Endodermal cell (in vitro differentiated cells): ENCODE results near the gene EFNA2. TPM values are rescaled to one million over a fixed set of nuclear protein-coding genes. Genes with fewer than 3 reads are reported as not detected.

Experiments used
- DNase-seq: peaks from one replicate; pipeline ENCODE4 v3.0.0-alpha.2; 2017
- H3K27ac ChIP-seq: 2 replicates; pipeline ENCODE4 v1.5.1; 2013; ENCODE audit warnings: mild to moderate bottlenecking, low read depth, low read length, moderate library complexity
- H3K27me3 ChIP-seq: 2 replicates; pipeline ENCODE4 v1.6.1; 2013; ENCODE audit warnings: mild to moderate bottlenecking, low read length, moderate library complexity; ENCODE audit not compliant: insufficient read depth, control insufficient read depth, poor library complexity, severe bottlenecking
- H3K36me3 ChIP-seq: 2 replicates; pipeline ENCODE4 v1.7.0; 2013; ENCODE audit warnings: mild to moderate bottlenecking, low read length, moderate library complexity; ENCODE audit not compliant: control insufficient read depth, insufficient read depth
- H3K4me1 ChIP-seq: one replicate; pipeline ENCODE4 v1.7.0; 2013; ENCODE audit warnings: low read length; ENCODE audit not compliant: control insufficient read depth, insufficient read depth
- H3K4me3 ChIP-seq: 2 replicates; pipeline ENCODE4 v1.5.1; 2013; ENCODE audit warnings: mild to moderate bottlenecking, low read length, moderate library complexity
- H3K9ac ChIP-seq: 2 replicates; pipeline ENCODE4 v1.6.1; 2013; ENCODE audit warnings: mild to moderate bottlenecking, low read length, moderate library complexity; ENCODE audit not compliant: poor library complexity, severe bottlenecking; ENCODE audit errors: extremely low read depth
- H3K9me3 ChIP-seq: 2 replicates; pipeline ENCODE4 v1.6.1; 2013; ENCODE audit warnings: mild to moderate bottlenecking, low read length, moderate library complexity; ENCODE audit not compliant: control insufficient read depth
- H3K27ac Mint-ChIP-seq: 2 replicates; pipeline ENCODE4 v1.8.0; 2020; ENCODE audit warnings: mixed read lengths
- H3K27me3 Mint-ChIP-seq: 2 replicates; pipeline ENCODE4 v1.8.0; 2021; ENCODE audit warnings: mild to moderate bottlenecking, mixed read lengths; ENCODE audit not compliant: insufficient read depth
- H3K36me3 Mint-ChIP-seq: 2 replicates; pipeline ENCODE4 v1.8.0; 2020; ENCODE audit warnings: low read depth, mixed read lengths
- H3K4me1 Mint-ChIP-seq: 2 replicates; pipeline ENCODE4 v1.8.0; 2020; ENCODE audit warnings: mixed read lengths
- H3K4me3 Mint-ChIP-seq: 2 replicates; pipeline ENCODE4 v1.8.0; 2020; ENCODE audit warnings: mild to moderate bottlenecking, moderate library complexity, mixed read lengths
- H3K9me3 Mint-ChIP-seq: 2 replicates; pipeline ENCODE4 v1.8.0; 2020; ENCODE audit warnings: mild to moderate bottlenecking, mixed read lengths
- CTCF ChIP-seq: fragments of 200-600 bp; sonication (generic); conservative IDR thresholded peaks from 2 replicates; pipeline ENCODE4 v1.5.0; 2021; ENCODE audit warnings: antibody characterized with exemption, mild to moderate bottlenecking
- WGBS, 2 experiments: methylation state at CpG; one replicate each; pipeline versions ENCODE4 v1.1.5 to v1.1.7; 2013; ENCODE audit warnings: missing lambda C conversion rate in 2 of 2, mixed read lengths in 1 of 2; ENCODE audit not compliant: insufficient coverage in 1 of 2, insufficient read length in 1 of 2; 5-methylcytosine and 5-hydroxymethylcytosine counted together
- total RNA-seq, 2 donors: library from RNA; stranded (reverse); fragmentation: NEBNext Ultra II Directional in 1 of 2; extraction: Animal tissue kit (Norgen Biotek cat#: 25700) in 1 of 2; gene quantifications; 2 replicates in 1 of 2; 3 replicates in 1 of 2; pipeline ENCODE4 v1.2.1, GENCODE V29; 2021

The EFNA2 gene
- total RNA-seq, 2 donors from 2014 or later = 28.6 to 30.7 TPM

GRCh38 chr19:1258163-1258492 lies 27.5 kb upstream of the EFNA2 start:
- 87% methylated on average over 8 of the region's 8 CpGs; no CpG with 5 or more reads in 1 of the 2 experiments for WGBS, 2 experiments
- no peak for TF ChIP-seq CTCF
- Histone ChIP-seq H3K27me3 (no peaks in the 10 kb centered on the region), H3K36me3 (peaks cover 50% of the 10 kb centered on the region), H3K9me3 (no peaks in the 10 kb centered on the region), H3K27ac (peak overlapping the region; percentile 21), H3K4me1 (peaks cover 20% of the 10 kb centered on the region), H3K4me3 (no peak overlapping the region), H3K9ac (no peak overlapping the region)
- Mint-ChIP-seq H3K27ac (peak overlapping the region; percentile 90), H3K36me3 (peaks cover 44% of the 10 kb centered on the region), H3K9me3 (no peaks in the 10 kb centered on the region), H3K4me3 (no peak overlapping the region), H3K27me3 (no peaks in the 10 kb centered on the region), H3K4me1 (peaks cover 31% of the 10 kb centered on the region)
- DNase-seq = no peak

- peaks cover 34% of the 10 kb centered on the region for H3K4me1 Mint-ChIP-seq
- no peaks in the 10 kb centered on the region for H3K27me3 Mint-ChIP-seq
- Histone ChIP-seq H3K27ac (peak overlapping the region; percentile 86), H3K9me3 (no peaks in the 10 kb centered on the region), H3K4me3 (no peak overlapping the region), H3K9ac (no peak overlapping the region), H3K4me1 (peaks cover 15% of the 10 kb centered on the region), H3K36me3 (peaks cover 44% of the 10 kb centered on the region), H3K27me3 (no peaks in the 10 kb centered on the region)
- H3K4me3 Mint-ChIP-seq = peak overlapping the region; percentile 28
- peak overlapping the region; percentile 90 for H3K27ac Mint-ChIP-seq
- H3K36me3 Mint-ChIP-seq = peaks cover 41% of the 10 kb centered on the region
- no peaks in the 10 kb centered on the region for H3K9me3 Mint-ChIP-seq
- no peak for DNase-seq
- TF ChIP-seq CTCF = no peak
- WGBS, 2 experiments = 20 to 84% methylated on average over 1 to 13 of the region's 15 CpGs
Measured at GRCh38 chr19:1258707-1259205, 26.9 kb upstream of the EFNA2 start.

- Histone ChIP-seq H3K9me3 (no peaks in the 10 kb centered on the region), H3K4me1 (peaks cover 14% of the 10 kb centered on the region), H3K4me3 (no peak overlapping the region), H3K9ac (peak overlapping the region; percentile 26), H3K27ac (peak overlapping the region; percentile 86), H3K36me3 (peaks cover 38% of the 10 kb centered on the region), H3K27me3 (no peaks in the 10 kb centered on the region)
- Mint-ChIP-seq H3K4me1 (peaks cover 34% of the 10 kb centered on the region), H3K36me3 (peaks cover 40% of the 10 kb centered on the region), H3K27me3 (no peaks in the 10 kb centered on the region), H3K4me3 (peak overlapping the region; percentile 28), H3K9me3 (no peaks in the 10 kb centered on the region), H3K27ac (peak overlapping the region; percentile 90)
- TF ChIP-seq CTCF = no peak
- WGBS, 2 experiments = 40 to 42% methylated on average over 11 to 17 of the region's 17 CpGs
- peak; percentile 92 for DNase-seq
Measured at GRCh38 chr19:1259206-1259875, 26.3 kb upstream of the EFNA2 start.
